HG03571 (cell line): ENCODE measurements around the gene SCARB1.

ENCODE experiments used
- ATAC-seq: cut with Tn5 transposase; IDR thresholded peaks from one replicate; pipeline ENCODE4 v1.9.1; 2021; ENCODE audit not compliant: unreplicated experiment

The SCARB1 gene

GRCh38 chr12:124778411-124778810 lies 85.3 kb downstream of the SCARB1 start:
- ATAC-seq: no peak

- no peak for ATAC-seq
Measured at GRCh38 chr12:124777399-124778372, 86.0 kb downstream of the SCARB1 start.

GRCh38 chr12:124776125-124776513 lies 87.5 kb downstream of the SCARB1 start:
- ATAC-seq: no peak

- ATAC-seq: peak; percentile 76
Measured at GRCh38 chr12:124774462-124775167, 89.0 kb downstream of the SCARB1 start.

- peak; percentile 32 for ATAC-seq
Measured at GRCh38 chr12:124774054-124774461, 89.6 kb downstream of the SCARB1 start.

- ATAC-seq: no peak
Measured at GRCh38 chr12:124772289-124773170, 91.1 kb downstream of the SCARB1 start.

- no peak for ATAC-seq
Measured at GRCh38 chr12:124771462-124772288, 92.0 kb downstream of the SCARB1 start.

- ATAC-seq: no peak
Measured at GRCh38 chr12:124770728-124771127, 92.9 kb downstream of the SCARB1 start.

- no peak for ATAC-seq
Measured at GRCh38 chr12:124769881-124770512, 93.7 kb downstream of the SCARB1 start.

- no peak for ATAC-seq
Measured at GRCh38 chr12:124769163-124769530, 94.5 kb downstream of the SCARB1 start.

GRCh38 chr12:124768452-124769162 lies 95.1 kb downstream of the SCARB1 start:
- ATAC-seq: no peak

- ATAC-seq: peak; percentile 64
Measured at GRCh38 chr12:124767066-124767821, 96.4 kb downstream of the SCARB1 start.

- ATAC-seq: no peak
Measured at GRCh38 chr12:124766727-124767065, 97.0 kb downstream of the SCARB1 start.

GRCh38 chr12:124765581-124766489 lies 97.8 kb downstream of the SCARB1 start:
- no peak for ATAC-seq

- ATAC-seq: no peak
Measured at GRCh38 chr12:124764870-124765580, 98.6 kb downstream of the SCARB1 start.

GRCh38 chr12:124764451-124764850 lies 99.2 kb downstream of the SCARB1 start:
- no peak for ATAC-seq

- ATAC-seq: no peak
Measured at GRCh38 chr12:124763594-124763979, 100.1 kb downstream of the SCARB1 start.
